HG03558 (cell line): ENCODE data around the gene STEAP1.
"Not testable (repeated sequence)": the region's sequence is repeated elsewhere in the genome, so short reads cannot be mapped to it uniquely, and the experiment has no call there.

Source experiments
- ATAC-seq: cut with Tn5 transposase; IDR thresholded peaks from one replicate; pipeline ENCODE4 v1.9.1; 2021; ENCODE audit warnings: moderate number of reproducible peaks; ENCODE audit not compliant: unreplicated experiment; ENCODE audit errors: extremely low read depth

The STEAP1 gene

GRCh38 chr7:90153943-90154771 is at the start of gene STEAP1:
Gene STEAP1 (plus strand): TSS chr7:90154469. CDS start chr7:90159789, 5,320 bp downstream.
- ATAC-seq: peak; percentile 94

- not testable (repeated sequence) for ATAC-seq
Observed at GRCh38 chr7:90114972-90115371, 39.3 kb upstream of the STEAP1 start.

GRCh38 chr7:90118551-90119177 is 35.6 kb upstream of the STEAP1 start:
- not testable (repeated sequence) for ATAC-seq

- no peak for ATAC-seq
Observed at GRCh38 chr7:90119178-90119971, 34.9 kb upstream of the STEAP1 start.

GRCh38 chr7:90120205-90120604 is 34.1 kb upstream of the STEAP1 start:
- not testable (repeated sequence) for ATAC-seq

- ATAC-seq: not testable (repeated sequence)
Observed at GRCh38 chr7:90131746-90132145, 22.5 kb upstream of the STEAP1 start.

- not testable (repeated sequence) for ATAC-seq
Observed at GRCh38 chr7:90147079-90147960, 6.9 kb upstream of the STEAP1 start.

GRCh38 chr7:90149428-90149827 is 4.8 kb upstream of the STEAP1 start:
- not testable (repeated sequence) for ATAC-seq

GRCh38 chr7:90151884-90152283 is 2.4 kb upstream of the STEAP1 start:
- ATAC-seq: not testable (repeated sequence)

GRCh38 chr7:90152642-90153253 is 1.5 kb upstream of the STEAP1 start:
- not testable (repeated sequence) for ATAC-seq

- ATAC-seq: no peak
Observed at GRCh38 chr7:90155206-90155605, 937 bp downstream of the STEAP1 start.

- ATAC-seq: not testable (repeated sequence)
Observed at GRCh38 chr7:90157331-90157730, 3.1 kb downstream of the STEAP1 start.

- not testable (repeated sequence) for ATAC-seq
Observed at GRCh38 chr7:90157761-90158350, 3.6 kb downstream of the STEAP1 start.

- no peak for ATAC-seq
Observed at GRCh38 chr7:90163534-90163933, 9.3 kb downstream of the STEAP1 start.

GRCh38 chr7:90165724-90166123 is 11.5 kb downstream of the STEAP1 start:
- no peak for ATAC-seq

- no peak for ATAC-seq
Observed at GRCh38 chr7:90166153-90166552, 11.9 kb downstream of the STEAP1 start.

- ATAC-seq: no peak
Observed at GRCh38 chr7:90167361-90167760, 13.1 kb downstream of the STEAP1 start.

GRCh38 chr7:90169891-90170290 is 15.6 kb downstream of the STEAP1 start:
- ATAC-seq: no peak

GRCh38 chr7:90172121-90172520 is 17.9 kb downstream of the STEAP1 start:
- no peak for ATAC-seq
